Progenitor cell of endocrine pancreas (in vitro differentiated cells): ENCODE results near the gene SDSL. TPM values are rescaled to one million over a fixed set of nuclear protein-coding genes. Genes with fewer than 3 reads are reported as not detected.

Source experiments
- DNase-seq: peaks from one replicate; pipeline ENCODE4 v3.0.0; 2021; ENCODE audit warnings: low spot score; ENCODE audit not compliant: unreplicated experiment
- H3K27ac Mint-ChIP-seq: 2 replicates; pipeline ENCODE4 v1.8.0; 2021; ENCODE audit warnings: mild to moderate bottlenecking, moderate library complexity, mixed read lengths
- H3K27me3 Mint-ChIP-seq: 2 replicates; pipeline ENCODE4 v1.8.0; 2021; ENCODE audit warnings: mixed read lengths
- H3K36me3 Mint-ChIP-seq: 2 replicates; pipeline ENCODE4 v1.8.0; 2022; ENCODE audit warnings: mixed read lengths; ENCODE audit not compliant: insufficient read depth
- H3K4me1 Mint-ChIP-seq: 2 replicates; pipeline ENCODE4 v1.8.0; 2021; ENCODE audit warnings: low read depth, mixed read lengths
- H3K4me3 Mint-ChIP-seq: 2 replicates; pipeline ENCODE4 v1.8.0; 2021; ENCODE audit warnings: low read depth, mild to moderate bottlenecking, moderate library complexity, mixed read lengths
- H3K9me3 Mint-ChIP-seq: 2 replicates; pipeline ENCODE4 v1.8.0; 2021; ENCODE audit warnings: low read depth, mixed read lengths
- CTCF ChIP-seq: fragments of 200-600 bp; sonication (generic); IDR thresholded peaks from one replicate; pipeline ENCODE4 v1.5.0; 2021; ENCODE audit warnings: antibody characterized with exemption, mild to moderate bottlenecking; ENCODE audit not compliant: unreplicated experiment
- total RNA-seq: library from RNA; stranded (reverse); gene quantifications from 2 replicates; pipeline ENCODE4 v1.2.1, GENCODE V29; 2021

Gene SDSL
- total RNA-seq, 1 donor from 2014 or later: 17.2 TPM

- peaks cover 20% of the 10 kb centered on the region for H3K4me1 Mint-ChIP-seq
- TF ChIP-seq CTCF: no peak
- no peak for DNase-seq
- no peak overlapping the region for H3K27ac Mint-ChIP-seq
- H3K36me3 Mint-ChIP-seq: no peaks in the 10 kb centered on the region
- no peaks in the 10 kb centered on the region for H3K27me3 Mint-ChIP-seq
- H3K4me3 Mint-ChIP-seq: no peak overlapping the region
- H3K9me3 Mint-ChIP-seq: no peaks in the 10 kb centered on the region
Observed at GRCh38 chr12:113416091-113416754, 6.0 kb upstream of the SDSL start.

GRCh38 chr12:113418213-113418879, 3.8 kb upstream of the SDSL start:
- peak overlapping the region; percentile 93 for H3K27ac Mint-ChIP-seq
- no peaks in the 10 kb centered on the region for H3K27me3 Mint-ChIP-seq
- peaks cover 30% of the 10 kb centered on the region for H3K4me1 Mint-ChIP-seq
- H3K4me3 Mint-ChIP-seq: peak overlapping the region; percentile 49
- no peaks in the 10 kb centered on the region for H3K9me3 Mint-ChIP-seq
- H3K36me3 Mint-ChIP-seq: no peaks in the 10 kb centered on the region
- DNase-seq: no peak
- TF ChIP-seq CTCF: no peak

GRCh38 chr12:113420996-113421595, 1.1 kb upstream of the SDSL start:
- Mint-ChIP-seq H3K4me3 (no peak overlapping the region), H3K36me3 (no peaks in the 10 kb centered on the region), H3K4me1 (peaks cover 29% of the 10 kb centered on the region), H3K27me3 (no peaks in the 10 kb centered on the region), H3K9me3 (no peaks in the 10 kb centered on the region), H3K27ac (no peak overlapping the region)
- no peak for TF ChIP-seq CTCF
- DNase-seq: no peak

GRCh38 chr12:113422886-113423669, 898 bp downstream of the SDSL start:
- no peaks in the 10 kb centered on the region for H3K36me3 Mint-ChIP-seq
- no peaks in the 10 kb centered on the region for H3K9me3 Mint-ChIP-seq
- TF ChIP-seq CTCF: no peak
- peak overlapping the region; percentile 88 for H3K4me3 Mint-ChIP-seq
- peaks cover 2% of the 10 kb centered on the region for H3K27me3 Mint-ChIP-seq
- peak overlapping the region; percentile 97 for H3K27ac Mint-ChIP-seq
- no peak for DNase-seq
- peaks cover 24% of the 10 kb centered on the region for H3K4me1 Mint-ChIP-seq

DNA sequence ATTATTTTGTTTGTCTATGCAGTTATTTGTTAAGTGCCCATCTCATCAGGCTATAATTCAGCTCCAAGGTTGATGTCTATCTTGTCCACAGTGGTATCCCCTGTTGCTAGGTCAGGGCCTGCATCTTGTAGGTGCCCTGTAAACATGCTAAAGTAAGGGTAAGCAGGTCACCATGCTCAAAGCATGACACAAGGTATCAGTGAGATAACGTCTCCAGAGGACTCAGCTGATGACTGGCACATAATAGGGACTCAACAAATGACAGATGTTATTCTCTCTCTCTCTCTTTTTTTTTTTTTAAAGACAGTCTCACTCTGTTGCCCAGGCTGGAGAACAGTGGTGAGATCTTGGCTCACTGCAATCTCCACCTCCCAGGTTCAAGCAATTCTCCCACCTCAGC, 2.3 kb downstream of the SDSL start:
- Mint-ChIP-seq H3K4me1 (peaks cover 12% of the 10 kb centered on the region), H3K36me3 (no peaks in the 10 kb centered on the region), H3K27me3 (peaks cover 2% of the 10 kb centered on the region), H3K27ac (peak overlapping the region; percentile 29), H3K9me3 (no peaks in the 10 kb centered on the region), H3K4me3 (peak overlapping the region; percentile 21)
- DNase-seq: no peak
- no peak for TF ChIP-seq CTCF
